ENCODE results near the gene MET.
"Not testable (repeated sequence)": the region's sequence is repeated elsewhere in the genome, so short reads cannot be mapped to it uniquely, and the experiment has no call there.

MET gene

DNA sequence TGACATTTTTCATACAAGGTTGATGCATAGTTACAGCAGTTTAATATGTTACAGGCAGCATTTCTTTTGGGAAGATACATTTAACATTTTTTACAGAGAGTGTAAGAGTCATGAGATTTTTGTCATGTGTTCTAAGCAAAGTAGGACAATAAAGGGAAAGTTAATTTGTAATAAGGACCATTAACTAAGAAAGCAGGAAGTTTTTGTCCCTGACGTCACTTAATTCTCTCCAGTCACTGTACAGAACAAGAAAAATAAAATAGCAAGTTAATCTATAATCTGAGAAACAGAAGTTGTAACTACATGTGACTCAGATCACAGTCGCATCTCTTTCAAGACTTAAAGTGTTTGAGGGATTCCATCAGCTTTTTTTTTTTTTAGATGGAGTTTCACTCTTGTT, 140.9 kb downstream of the MET start:
- DNase-seq, result no peak

DNA sequence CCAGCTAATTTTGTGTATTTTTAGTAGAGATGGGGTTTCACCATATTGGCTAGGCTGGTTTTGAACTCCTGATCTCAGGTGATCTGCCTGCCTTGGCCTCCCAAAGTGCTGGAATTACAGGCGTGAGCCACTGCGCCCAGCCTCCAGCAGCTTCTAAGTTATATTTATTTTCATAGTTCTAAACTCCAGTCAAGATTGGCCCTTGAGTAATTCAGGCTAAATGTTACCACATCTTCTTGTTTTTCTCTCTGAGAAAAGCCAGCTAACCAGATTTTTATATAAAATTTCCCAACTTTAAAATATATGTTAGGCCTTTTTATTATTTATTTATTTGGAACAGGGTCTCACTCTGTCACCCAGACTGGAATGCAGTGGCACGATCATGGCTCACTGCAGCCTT, 141.4 kb downstream of the MET start:
- DNase-seq, result not testable (repeated sequence)

DNA sequence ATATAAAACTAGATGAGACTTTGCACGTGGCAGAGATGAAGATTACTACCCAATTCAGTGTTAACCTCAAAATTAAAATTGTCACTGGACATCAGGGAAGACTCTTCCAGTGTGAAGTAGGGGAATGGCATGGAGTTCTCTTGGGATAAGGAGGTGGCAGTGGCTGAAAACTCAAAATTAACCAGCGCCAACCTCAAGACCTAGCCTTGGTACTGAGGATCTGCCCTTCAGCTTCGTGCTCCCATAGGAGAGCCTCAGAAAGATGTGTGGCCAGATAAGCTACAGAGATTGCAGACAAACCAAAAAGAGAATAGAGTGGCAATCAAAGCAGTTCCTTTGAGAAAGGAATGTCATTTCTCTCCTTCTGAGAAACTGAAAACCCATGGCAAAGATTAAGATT, 143.0 kb downstream of the MET start:
- no peak for DNase-seq

DNA sequence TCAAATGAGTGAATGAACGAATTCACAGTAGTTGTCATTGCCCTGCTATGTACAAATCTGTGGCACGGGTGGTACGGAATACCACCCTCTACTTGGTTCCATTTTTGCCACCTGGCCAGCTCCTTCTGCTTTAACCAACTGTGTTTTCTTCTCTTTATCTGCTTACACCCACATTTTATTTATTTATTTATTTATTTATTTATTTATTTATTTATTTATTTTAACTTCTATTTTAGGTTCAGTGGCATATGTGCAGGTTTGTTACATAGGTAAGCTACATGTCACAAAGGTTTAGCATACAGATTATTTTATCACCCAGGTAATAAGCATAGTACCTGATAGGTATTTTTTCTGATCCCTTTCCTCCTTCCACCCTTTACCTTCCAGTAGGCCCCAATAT, 148.2 kb downstream of the MET start:
- no peak for DNase-seq

DNA sequence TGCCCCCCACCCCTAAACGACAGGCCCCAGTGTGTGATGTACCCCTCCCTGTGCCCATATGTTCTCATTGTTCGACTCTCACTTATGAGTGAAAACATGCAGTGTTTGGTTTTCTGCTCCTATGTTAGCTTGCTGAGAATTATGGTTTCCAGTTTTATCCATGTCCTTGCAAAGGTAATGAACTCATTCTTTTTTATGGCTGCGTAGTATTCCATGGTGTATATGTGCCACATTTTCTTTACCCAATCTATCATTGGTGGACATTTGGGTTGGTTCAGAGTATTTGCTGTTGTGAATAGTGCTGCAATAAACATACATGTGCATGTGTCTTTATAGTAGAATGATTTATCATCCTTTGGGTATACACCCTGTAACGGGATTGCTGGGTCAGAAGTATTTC, 149.7 kb downstream of the MET start:
- not testable (repeated sequence) for DNase-seq

DNA sequence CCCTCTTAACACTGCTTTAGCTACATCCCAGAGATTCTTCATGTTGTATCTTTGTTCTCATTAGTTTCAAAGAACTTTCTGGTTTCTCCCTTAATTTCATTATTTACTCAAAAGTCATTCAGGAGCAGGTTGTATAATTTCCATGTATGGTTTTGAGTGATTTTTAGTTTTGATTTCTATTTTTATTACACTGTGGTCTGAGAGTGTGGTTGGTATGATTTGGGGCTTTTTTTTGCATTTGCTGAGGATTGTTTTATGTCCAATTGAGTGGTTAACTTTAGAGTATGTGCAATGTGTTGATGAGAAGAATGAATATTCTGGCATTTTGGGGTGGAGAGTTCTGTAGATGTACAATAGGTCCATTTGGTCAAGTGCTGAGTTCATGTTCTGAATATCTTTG, 152.5 kb downstream of the MET start:
- no peak for DNase-seq

DNA sequence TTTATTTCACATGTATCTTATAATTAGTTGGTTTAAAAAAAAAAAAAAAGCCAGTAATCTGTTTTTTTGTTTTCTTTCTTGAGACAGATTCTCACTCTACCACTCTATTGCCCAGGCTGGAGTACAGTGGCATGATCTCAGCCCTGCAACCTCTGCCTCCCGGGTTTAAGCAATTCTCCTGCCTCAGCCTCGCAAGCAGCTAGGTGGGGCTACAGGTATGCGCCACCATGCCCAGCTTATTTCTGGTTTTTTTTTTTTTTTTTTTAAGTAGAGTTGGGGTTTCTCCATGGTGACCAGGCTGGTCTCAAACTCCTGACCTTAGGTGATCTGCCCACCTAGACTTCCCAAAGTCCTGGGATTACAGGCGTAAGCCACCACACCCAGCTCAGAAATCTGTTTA, 156.3 kb downstream of the MET start:
- no peak for DNase-seq

DNA sequence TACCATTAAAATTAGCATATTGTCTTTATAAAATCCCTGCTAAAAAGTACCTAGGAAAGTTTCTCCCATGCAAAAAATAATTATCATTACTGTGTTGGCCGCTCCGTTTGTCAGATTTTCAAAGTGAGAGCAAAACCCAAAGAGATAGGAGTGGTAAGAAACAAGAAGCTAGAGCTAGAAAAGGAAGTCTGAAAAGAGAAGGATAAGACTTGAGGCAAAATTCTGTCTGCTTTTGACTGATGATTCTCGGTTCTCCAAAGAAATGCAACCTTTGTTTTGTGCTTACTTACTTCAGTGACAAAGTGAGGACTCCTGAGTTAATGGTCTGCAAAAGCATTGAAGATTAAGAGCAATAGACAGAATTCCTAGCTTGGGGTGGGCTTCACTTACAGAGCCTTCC, 157.0 kb downstream of the MET start:
- no peak for DNase-seq

DNA sequence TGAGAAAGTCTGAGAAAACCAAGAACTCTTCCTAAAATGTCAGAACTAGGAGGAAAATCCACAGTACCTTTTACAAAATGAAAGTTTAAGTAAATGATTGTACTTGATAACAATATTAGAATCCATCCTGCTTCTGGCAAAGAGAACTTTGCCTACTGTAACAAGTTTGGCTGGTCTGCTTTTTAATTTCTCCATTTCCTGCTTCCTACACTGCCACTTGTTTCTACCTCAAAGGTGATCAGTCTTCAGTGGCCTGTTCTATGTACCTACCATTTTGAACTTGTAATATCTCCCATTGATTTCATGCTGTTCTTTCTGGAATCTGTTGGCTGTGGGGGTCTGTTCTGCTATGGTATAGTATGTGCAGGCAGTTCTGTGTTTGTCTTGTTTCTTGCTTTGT, 157.5 kb downstream of the MET start:
- no peak for DNase-seq

DNA sequence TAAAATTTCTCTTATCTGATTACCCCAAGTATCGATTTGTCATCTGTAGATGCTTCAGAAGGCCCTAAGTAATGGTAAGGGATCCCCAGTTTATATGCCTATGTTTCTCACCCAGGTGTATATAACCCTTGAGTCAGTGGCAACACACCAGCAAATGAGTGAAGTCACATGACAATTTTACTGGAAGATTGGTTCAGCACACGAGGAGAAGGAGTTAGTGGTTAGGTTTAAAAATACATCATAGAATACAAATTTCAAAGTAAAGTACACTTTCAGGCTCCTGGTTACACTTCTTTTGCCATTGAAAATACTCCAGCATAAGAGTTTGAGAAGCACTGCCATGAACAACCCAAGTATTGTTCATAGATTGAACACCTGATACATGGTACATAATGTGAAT, 160.7 kb downstream of the MET start:
- DNase-seq, result no peak

DNA sequence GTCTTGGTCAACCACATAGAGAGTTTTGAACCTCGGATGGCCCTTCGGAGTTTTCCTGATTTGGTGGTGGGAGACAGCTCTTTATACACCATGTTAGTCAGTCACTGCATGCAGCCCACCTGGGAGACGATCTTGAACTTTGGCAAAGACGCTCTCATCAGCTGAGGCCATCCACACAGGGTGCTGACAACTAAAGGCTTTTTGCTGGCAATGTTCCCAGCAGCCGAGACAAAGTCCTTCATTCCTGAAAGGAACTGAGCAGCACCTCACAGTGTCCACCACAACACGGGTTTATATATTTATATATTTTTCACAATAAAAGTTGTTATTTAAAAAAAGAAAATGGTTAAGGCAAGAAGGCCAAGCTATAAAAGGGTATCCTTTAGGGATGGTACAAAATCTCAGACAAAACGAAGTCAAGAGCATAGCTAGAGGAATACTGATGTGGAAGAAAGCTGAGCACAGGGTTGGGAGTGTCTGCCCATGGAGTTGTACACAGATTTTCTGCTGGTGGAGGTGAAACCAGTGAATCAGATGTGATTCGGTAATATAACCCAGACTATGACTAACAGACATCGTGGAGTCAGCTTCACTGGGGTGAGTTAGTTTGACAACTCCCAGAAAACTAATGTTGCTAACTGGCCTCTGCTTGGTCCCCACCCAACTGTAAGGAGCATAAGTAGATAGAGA, 163.0 kb downstream of the MET start:
- no peak for DNase-seq

DNA sequence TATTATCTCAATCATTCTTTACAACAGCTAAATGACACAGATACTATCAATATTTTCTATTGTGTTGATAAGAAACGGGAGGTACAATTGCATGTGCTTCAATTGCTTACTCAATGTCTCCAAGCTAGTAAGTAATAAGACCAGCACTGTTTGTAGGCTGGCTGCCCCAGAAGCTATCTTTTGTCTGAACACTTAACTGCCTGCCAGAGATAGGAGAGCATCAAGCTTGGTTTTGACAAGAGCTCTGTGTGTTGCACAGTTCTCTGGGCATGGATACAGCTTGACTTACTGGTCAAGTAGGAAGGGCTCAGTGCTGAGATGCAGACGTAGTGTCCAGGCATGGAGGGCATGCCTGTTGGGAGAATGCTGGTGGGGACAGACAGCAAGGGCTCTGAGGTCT, 164.1 kb downstream of the MET start:
- DNase-seq, result no peak

DNA sequence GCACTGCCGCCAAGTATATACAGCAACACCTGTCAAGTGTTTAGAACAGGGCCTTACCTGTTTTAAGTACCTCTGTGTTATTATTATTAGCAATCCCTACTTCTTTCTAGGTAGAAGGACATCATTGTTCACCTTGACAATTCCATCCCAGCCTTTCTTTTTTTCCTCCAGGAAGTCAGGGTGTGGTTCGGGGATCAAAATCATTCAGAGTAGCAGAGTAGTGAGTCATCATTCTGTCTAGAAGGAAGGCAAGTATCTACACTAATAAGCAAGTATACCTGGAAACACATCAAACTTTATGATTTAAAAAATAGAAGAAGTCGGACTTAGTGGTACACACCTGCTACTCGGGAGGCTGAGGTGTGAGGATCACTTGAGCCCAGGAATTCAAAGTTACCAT, 164.9 kb downstream of the MET start:
- no peak for DNase-seq

DNA sequence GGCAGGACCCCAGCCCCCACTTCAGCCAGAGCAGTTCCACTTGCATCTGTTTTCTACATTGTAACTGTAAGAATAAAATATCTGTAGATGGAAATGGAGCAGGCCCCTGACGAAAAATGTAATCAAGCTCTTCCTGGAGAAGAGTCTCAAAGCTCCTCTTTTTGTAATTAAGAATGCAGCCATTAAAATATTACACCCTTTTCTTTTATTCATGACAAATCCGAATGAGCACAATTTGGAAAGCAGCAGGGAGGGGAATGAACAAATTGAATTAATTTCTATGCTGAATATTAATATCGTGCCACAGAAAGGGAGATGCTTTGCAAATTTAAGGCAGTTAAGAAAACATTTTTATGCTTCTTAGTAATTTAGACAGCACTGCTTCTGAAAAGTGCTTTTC, 165.6 kb downstream of the MET start:
- no peak for DNase-seq

DNA sequence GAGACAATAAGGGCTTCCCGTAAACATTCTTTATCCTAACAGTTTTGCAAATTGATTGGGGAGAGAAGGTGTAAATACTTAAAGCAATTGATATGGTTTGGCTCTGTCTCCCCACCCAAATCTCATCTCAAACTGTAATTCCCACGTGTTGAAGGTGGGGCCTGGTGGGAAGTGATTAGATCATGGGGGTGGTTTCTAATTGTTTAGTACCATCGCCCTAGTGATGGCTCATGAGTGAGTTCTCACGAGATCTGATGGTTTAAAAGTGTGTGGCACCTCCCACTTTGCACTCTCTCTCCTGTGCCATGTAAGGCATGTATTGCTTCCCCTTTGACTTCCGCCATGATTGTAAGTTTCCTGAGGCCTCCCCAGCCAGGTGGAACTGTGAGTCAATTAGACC, 168.3 kb downstream of the MET start:
- no peak for DNase-seq

DNA sequence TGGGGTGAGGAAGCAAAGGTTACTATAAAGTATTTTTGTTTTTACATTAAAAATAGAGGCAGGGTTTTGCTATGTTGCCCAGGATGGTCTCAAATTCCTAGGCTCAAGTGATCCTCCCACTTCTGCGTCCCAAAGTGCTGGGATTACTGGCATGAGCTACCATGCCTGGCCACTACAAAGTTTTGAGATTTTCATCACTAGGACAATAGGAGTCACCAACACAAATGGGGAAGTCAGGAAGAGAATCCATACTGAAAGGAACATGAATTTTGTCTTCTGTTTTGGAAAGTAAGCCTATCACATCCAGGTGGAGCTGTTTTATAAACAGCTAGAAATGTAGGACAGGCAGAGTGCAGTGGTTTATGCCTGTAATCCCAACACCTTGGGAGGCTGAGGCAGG, 170.4 kb downstream of the MET start:
- DNase-seq, result no peak

DNA sequence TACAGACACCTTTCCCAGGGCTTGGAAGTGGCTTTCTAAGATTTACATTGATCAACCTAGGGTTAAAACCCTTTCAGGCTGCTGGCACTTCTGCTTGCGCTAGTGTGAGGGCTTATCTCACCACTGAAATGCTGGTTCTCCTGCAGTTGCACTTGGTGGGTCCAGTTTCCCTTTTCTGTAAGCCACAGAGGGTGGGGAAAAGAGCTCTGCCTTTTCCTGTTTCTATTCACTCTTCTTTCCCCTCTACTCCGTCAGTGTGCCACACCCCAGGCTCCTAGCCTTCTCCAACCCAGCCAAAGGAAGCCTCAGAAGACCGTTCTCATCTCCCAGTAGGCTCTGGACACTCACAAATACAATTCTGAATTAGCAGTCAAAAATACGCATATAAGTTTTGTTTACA, 171.4 kb downstream of the MET start:
- peak; percentile 69 to 85 for DNase-seq

Measured in Kasumi-1 (cell line).